ENCODE data around the gene DNM3. TPM values are rescaled to one million over a fixed set of nuclear protein-coding genes. Genes with fewer than 3 reads are reported as not detected.

The DNM3 gene
- total and polyA plus RNA-seq, 4 donors = 2.1 to 16.3 (median 5.6) TPM

GRCh38 chr1:172239901-172240300 lies 398.6 kb downstream of the DNM3 start:
- peak in 2 of 3 donors; percentile 58 to 74 for DNase-seq
- H3K27ac ChIP-seq (ENCODE audit: low read depth in 1 of 2, low read length in 1 of 2) = peak overlapping the region in 1 of 2 donors; percentile 47
- peaks cover 0 to 20% (median 6%) of the 10 kb centered on the region in 5 donors for H3K4me1 ChIP-seq (ENCODE audit: control insufficient read depth in 5 of 5, insufficient read depth in 5 of 5, low read length in 5 of 5)
- H3K9ac ChIP-seq (ENCODE audit: insufficient read depth in 1 of 2, low read length in 2 of 2) = no peak overlapping the region
- no peaks in the 10 kb centered on the region for H3K36me3 ChIP-seq (ENCODE audit: control insufficient read depth in 4 of 4, insufficient read depth in 4 of 4, low read length in 4 of 4)
- no peak for ATAC-seq (ENCODE audit: insufficient read depth, low FRiP score)
- TF ChIP-seq CTCF (IDR thresholded peaks at IDR 0.05; ENCODE audit: control extremely low read depth, extremely low read depth) = no peak
- H3K27me3 ChIP-seq (ENCODE audit: control insufficient read depth in 3 of 3, insufficient read depth in 3 of 3, low read length in 2 of 3) = no peaks in the 10 kb centered on the region
- no peaks in the 10 kb centered on the region for H3K9me3 ChIP-seq (ENCODE audit: control insufficient read depth in 4 of 4, insufficient read depth in 3 of 4, low read length in 3 of 4)
- H3K4me3 ChIP-seq = no peak overlapping the region
- 58 to 86% methylated on average over 2 of the region's 2 CpGs for WGBS, 2 donors

GRCh38 chr1:172241540-172241939 lies 400.2 kb downstream of the DNM3 start:
- H3K36me3 ChIP-seq (ENCODE audit: control insufficient read depth in 4 of 4, insufficient read depth in 4 of 4, low read length in 4 of 4) = no peaks in the 10 kb centered on the region
- H3K27ac ChIP-seq (ENCODE audit: low read depth in 1 of 2, low read length in 1 of 2) = no peak overlapping the region
- peaks cover 0 to 20% (median 6%) of the 10 kb centered on the region in 5 donors for H3K4me1 ChIP-seq (ENCODE audit: control insufficient read depth in 5 of 5, insufficient read depth in 5 of 5, low read length in 5 of 5)
- WGBS, 2 donors = 74 to 93% methylated on average over 1 of the region's 1 CpG
- no peak overlapping the region for H3K4me3 ChIP-seq
- H3K9me3 ChIP-seq (ENCODE audit: control insufficient read depth in 4 of 4, insufficient read depth in 3 of 4, low read length in 3 of 4) = no peaks in the 10 kb centered on the region
- H3K9ac ChIP-seq (ENCODE audit: insufficient read depth in 1 of 2, low read length in 2 of 2) = no peak overlapping the region
- H3K27me3 ChIP-seq (ENCODE audit: control insufficient read depth in 3 of 3, insufficient read depth in 3 of 3, low read length in 2 of 3) = no peaks in the 10 kb centered on the region
- ATAC-seq (ENCODE audit: insufficient read depth, low FRiP score) (no peak), DNase-seq (no peak)
- no peak for TF ChIP-seq CTCF (IDR thresholded peaks at IDR 0.05; ENCODE audit: control extremely low read depth, extremely low read depth)

- Histone ChIP-seq H3K4me1 (ENCODE audit: control insufficient read depth in 5 of 5, insufficient read depth in 5 of 5, low read length in 5 of 5) (peaks cover 0 to 14% (median under 1%) of the 10 kb centered on the region in 5 donors), H3K9ac (ENCODE audit: insufficient read depth in 1 of 2, low read length in 2 of 2) (no peak overlapping the region), H3K9me3 (ENCODE audit: control insufficient read depth in 4 of 4, insufficient read depth in 3 of 4, low read length in 3 of 4) (no peaks in the 10 kb centered on the region), H3K4me3 (no peak overlapping the region), H3K36me3 (ENCODE audit: control insufficient read depth in 4 of 4, insufficient read depth in 4 of 4, low read length in 4 of 4) (no peaks in the 10 kb centered on the region), H3K27ac (ENCODE audit: low read depth in 1 of 2, low read length in 1 of 2) (no peak overlapping the region), H3K27me3 (ENCODE audit: control insufficient read depth in 3 of 3, insufficient read depth in 3 of 3, low read length in 2 of 3) (no peaks in the 10 kb centered on the region)
- no peak for TF ChIP-seq CTCF (IDR thresholded peaks at IDR 0.05; ENCODE audit: control extremely low read depth, extremely low read depth)
- 79 to 91% methylated on average over 1 of the region's 1 CpG for WGBS, 2 donors
- ATAC-seq (ENCODE audit: insufficient read depth, low FRiP score) (peak; percentile 39), DNase-seq (no peak)
Measured at GRCh38 chr1:172244865-172245264, 403.6 kb downstream of the DNM3 start.

- no peak overlapping the region for H3K9ac ChIP-seq (ENCODE audit: insufficient read depth in 1 of 2, low read length in 2 of 2)
- H3K9me3 ChIP-seq (ENCODE audit: control insufficient read depth in 4 of 4, insufficient read depth in 3 of 4, low read length in 3 of 4) = no peaks in the 10 kb centered on the region
- H3K27ac ChIP-seq (ENCODE audit: low read depth in 1 of 2, low read length in 1 of 2) = peak overlapping the region in 1 of 2 donors; percentile 55
- peaks cover 0 to 10% (median 0%) of the 10 kb centered on the region in 5 donors for H3K4me1 ChIP-seq (ENCODE audit: control insufficient read depth in 5 of 5, insufficient read depth in 5 of 5, low read length in 5 of 5)
- no peaks in the 10 kb centered on the region for H3K36me3 ChIP-seq (ENCODE audit: control insufficient read depth in 4 of 4, insufficient read depth in 4 of 4, low read length in 4 of 4)
- 53 to 90% methylated on average over 3 of the region's 3 CpGs for WGBS, 2 donors
- no peak overlapping the region for H3K4me3 ChIP-seq
- no peak for TF ChIP-seq CTCF (IDR thresholded peaks at IDR 0.05; ENCODE audit: control extremely low read depth, extremely low read depth)
- no peaks in the 10 kb centered on the region for H3K27me3 ChIP-seq (ENCODE audit: control insufficient read depth in 3 of 3, insufficient read depth in 3 of 3, low read length in 2 of 3)
- DNase-seq (no peak), ATAC-seq (ENCODE audit: insufficient read depth, low FRiP score) (no peak)
Measured at GRCh38 chr1:172245788-172246187, 404.5 kb downstream of the DNM3 start.

All from lung (tissue), 12 donors.